ENCODE measurements around the gene ZNF318.
"Not testable (repeated sequence)": the region's sequence is repeated elsewhere in the genome, so short reads cannot be mapped to it uniquely, and the experiment has no call there.

Gene ZNF318

GRCh38 chr6:43369174-43370002 lies at the start of gene ZNF318:
TSS of gene ZNF318 (minus strand) at chr6:43369647. CDS start at chr6:43369365, 282 bp downstream.
- peak; percentile 92 for DNase-seq

- DNase-seq = no peak
Observed at GRCh38 chr6:43416935-43417334, 47.5 kb upstream of the ZNF318 start.

- DNase-seq = not testable (repeated sequence)
Observed at GRCh38 chr6:43415275-43415674, 45.8 kb upstream of the ZNF318 start.

GRCh38 chr6:43413002-43413401 lies 43.6 kb upstream of the ZNF318 start:
- no peak for DNase-seq

- DNase-seq = no peak
Observed at GRCh38 chr6:43412541-43412940, 43.1 kb upstream of the ZNF318 start.

- DNase-seq = not testable (repeated sequence)
Observed at GRCh38 chr6:43410776-43411175, 41.3 kb upstream of the ZNF318 start.

GRCh38 chr6:43408259-43408658 lies 38.8 kb upstream of the ZNF318 start:
- DNase-seq = no peak

- DNase-seq = no peak
Observed at GRCh38 chr6:43407296-43407695, 37.8 kb upstream of the ZNF318 start.

GRCh38 chr6:43405354-43405753 lies 35.9 kb upstream of the ZNF318 start:
- no peak for DNase-seq

GRCh38 chr6:43402820-43403219 lies 33.4 kb upstream of the ZNF318 start:
- no peak for DNase-seq

- no peak for DNase-seq
Observed at GRCh38 chr6:43401730-43402129, 32.3 kb upstream of the ZNF318 start.

- no peak for DNase-seq
Observed at GRCh38 chr6:43399932-43400487, 30.6 kb upstream of the ZNF318 start.

- no peak for DNase-seq
Observed at GRCh38 chr6:43396408-43397149, 27.1 kb upstream of the ZNF318 start.

- DNase-seq = no peak
Observed at GRCh38 chr6:43395776-43396175, 26.3 kb upstream of the ZNF318 start.

GRCh38 chr6:43394982-43395381 lies 25.5 kb upstream of the ZNF318 start:
- DNase-seq = no peak

- no peak for DNase-seq
Observed at GRCh38 chr6:43393602-43394001, 24.2 kb upstream of the ZNF318 start.

- DNase-seq = not testable (repeated sequence)
Observed at GRCh38 chr6:43393133-43393532, 23.7 kb upstream of the ZNF318 start.

GRCh38 chr6:43391440-43392031 lies 22.1 kb upstream of the ZNF318 start:
- no peak for DNase-seq

GRCh38 chr6:43390753-43391439 lies 21.4 kb upstream of the ZNF318 start:
- DNase-seq = not testable (repeated sequence)

GRCh38 chr6:43389730-43390295 lies 20.4 kb upstream of the ZNF318 start:
- no peak for DNase-seq

- peak; percentile 48 for DNase-seq
Observed at GRCh38 chr6:43386492-43386891, 17.0 kb upstream of the ZNF318 start.

GRCh38 chr6:43383021-43383667 lies 13.7 kb upstream of the ZNF318 start:
- DNase-seq = no peak
